Vagina (tissue), 2 donors: ENCODE measurements around the gene ALPK1.

Source experiments
- POLR2A ChIP-seq, 2 donors: fragments of 450-650 bp; IDR thresholded peaks; one replicate each; pipeline ENCODE4 v1.6.1; 2017; ENCODE audit warnings: antibody characterized with exemption in 2 of 2, mild to moderate bottlenecking in 2 of 2, moderate library complexity in 2 of 2
- POLR2AphosphoS5 ChIP-seq, 2 donors: sonication (generic); formaldehyde crosslinking; IDR thresholded peaks; one replicate each; pipeline ENCODE4 v1.9.0; 2017; ENCODE audit warnings: antibody characterized with exemption in 2 of 2, mild to moderate bottlenecking in 2 of 2, low read depth in 1 of 2; ENCODE audit not compliant: insufficient read depth in 1 of 2
- TF ChIP-seq, protein P1 (sequence below), 3 experiments: fragments of 450-650 bp in 2 of 3; fragments of 200-600 bp in 1 of 3; sonication (generic) in 1 of 3; IDR thresholded peaks; one replicate each; pipeline ENCODE4 v1.5.1; 2017 to 2019; ENCODE audit warnings: antibody characterized with exemption in 3 of 3, mild to moderate bottlenecking in 2 of 3, moderate library complexity in 2 of 3

DNA sequence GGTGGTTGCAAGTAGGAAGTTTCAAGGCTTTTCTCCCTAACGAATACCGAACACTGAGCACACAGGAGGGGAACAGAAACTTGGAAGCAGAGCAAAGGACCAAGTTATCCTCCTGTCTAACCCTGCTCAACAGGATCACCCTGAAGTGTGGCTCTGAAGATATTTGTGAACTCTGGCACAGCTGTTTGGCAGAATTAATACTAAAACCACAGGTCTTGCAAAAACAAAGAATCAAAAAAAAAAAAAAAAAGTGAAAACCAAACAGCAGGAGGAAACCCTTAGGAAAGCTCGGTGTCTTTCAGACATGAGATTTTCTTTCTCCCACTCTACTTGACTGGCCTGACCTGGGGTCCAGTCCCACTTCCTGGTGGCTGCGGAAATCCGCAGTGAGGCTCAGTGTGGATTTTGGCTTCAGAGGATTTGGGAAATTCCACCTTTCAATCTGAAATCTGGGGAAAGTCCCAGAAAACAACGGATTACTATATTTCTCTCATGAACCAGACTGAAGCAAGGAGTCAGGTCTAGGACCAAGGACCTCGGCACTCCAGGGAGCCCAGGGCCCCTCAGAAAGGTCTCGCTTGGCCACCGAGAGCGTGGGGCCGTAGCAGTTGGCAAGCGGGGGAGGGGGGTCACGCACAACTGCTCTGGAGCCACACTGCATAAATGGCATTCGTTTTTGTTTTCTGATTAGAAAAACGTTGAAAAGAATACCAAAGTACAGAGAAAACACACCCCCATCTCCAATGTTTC is 12.3 kb upstream of the ALPK1 start:
- TF ChIP-seq, protein P1, sequence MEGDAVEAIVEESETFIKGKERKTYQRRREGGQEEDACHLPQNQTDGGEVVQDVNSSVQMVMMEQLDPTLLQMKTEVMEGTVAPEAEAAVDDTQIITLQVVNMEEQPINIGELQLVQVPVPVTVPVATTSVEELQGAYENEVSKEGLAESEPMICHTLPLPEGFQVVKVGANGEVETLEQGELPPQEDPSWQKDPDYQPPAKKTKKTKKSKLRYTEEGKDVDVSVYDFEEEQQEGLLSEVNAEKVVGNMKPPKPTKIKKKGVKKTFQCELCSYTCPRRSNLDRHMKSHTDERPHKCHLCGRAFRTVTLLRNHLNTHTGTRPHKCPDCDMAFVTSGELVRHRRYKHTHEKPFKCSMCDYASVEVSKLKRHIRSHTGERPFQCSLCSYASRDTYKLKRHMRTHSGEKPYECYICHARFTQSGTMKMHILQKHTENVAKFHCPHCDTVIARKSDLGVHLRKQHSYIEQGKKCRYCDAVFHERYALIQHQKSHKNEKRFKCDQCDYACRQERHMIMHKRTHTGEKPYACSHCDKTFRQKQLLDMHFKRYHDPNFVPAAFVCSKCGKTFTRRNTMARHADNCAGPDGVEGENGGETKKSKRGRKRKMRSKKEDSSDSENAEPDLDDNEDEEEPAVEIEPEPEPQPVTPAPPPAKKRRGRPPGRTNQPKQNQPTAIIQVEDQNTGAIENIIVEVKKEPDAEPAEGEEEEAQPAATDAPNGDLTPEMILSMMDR (IDR thresholded peaks at IDR 0.05) = no peak
- no peak for TF ChIP-seq POLR2A (IDR thresholded peaks at IDR 0.05)
- TF ChIP-seq POLR2AphosphoS5 (IDR thresholded peaks at IDR 0.05; ENCODE audit: insufficient read depth in 1 of 2, low read depth in 1 of 2) = no peak
